ENCODE data around the gene SLC23A1.
"Not testable (repeated sequence)": the region's sequence is repeated elsewhere in the genome, so short reads cannot be mapped to it uniquely, and the experiment has no call there.

SLC23A1 gene

GRCh38 chr5:139388198-139388821 is 5.2 kb upstream of the SLC23A1 start:
- no peak for DNase-seq

GRCh38 chr5:139387611-139388197 is 4.6 kb upstream of the SLC23A1 start:
- no peak for DNase-seq

DNA sequence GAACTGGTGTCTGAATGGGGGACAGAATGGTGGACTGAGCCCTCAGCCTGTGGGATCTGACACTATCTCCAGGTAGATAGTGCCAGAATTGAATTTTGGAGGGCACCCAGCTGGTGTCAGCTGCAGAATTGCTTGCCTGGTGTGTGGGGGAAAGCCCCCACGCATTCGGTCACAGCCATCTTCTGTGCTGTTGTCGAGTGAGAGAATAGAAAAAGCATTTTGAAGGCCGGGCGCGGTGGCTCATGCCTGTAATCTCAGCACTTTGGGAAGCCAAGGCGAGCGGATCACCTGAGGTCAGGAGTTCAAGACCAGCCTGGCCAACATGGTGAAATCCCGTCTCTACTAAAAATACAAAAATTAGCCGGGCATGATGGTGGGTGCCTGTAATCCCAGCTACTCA is 3.9 kb upstream of the SLC23A1 start:
- DNase-seq, result not testable (repeated sequence)

- DNase-seq, result no peak
Measured at GRCh38 chr5:139386050-139386438, 2.9 kb upstream of the SLC23A1 start.

DNA sequence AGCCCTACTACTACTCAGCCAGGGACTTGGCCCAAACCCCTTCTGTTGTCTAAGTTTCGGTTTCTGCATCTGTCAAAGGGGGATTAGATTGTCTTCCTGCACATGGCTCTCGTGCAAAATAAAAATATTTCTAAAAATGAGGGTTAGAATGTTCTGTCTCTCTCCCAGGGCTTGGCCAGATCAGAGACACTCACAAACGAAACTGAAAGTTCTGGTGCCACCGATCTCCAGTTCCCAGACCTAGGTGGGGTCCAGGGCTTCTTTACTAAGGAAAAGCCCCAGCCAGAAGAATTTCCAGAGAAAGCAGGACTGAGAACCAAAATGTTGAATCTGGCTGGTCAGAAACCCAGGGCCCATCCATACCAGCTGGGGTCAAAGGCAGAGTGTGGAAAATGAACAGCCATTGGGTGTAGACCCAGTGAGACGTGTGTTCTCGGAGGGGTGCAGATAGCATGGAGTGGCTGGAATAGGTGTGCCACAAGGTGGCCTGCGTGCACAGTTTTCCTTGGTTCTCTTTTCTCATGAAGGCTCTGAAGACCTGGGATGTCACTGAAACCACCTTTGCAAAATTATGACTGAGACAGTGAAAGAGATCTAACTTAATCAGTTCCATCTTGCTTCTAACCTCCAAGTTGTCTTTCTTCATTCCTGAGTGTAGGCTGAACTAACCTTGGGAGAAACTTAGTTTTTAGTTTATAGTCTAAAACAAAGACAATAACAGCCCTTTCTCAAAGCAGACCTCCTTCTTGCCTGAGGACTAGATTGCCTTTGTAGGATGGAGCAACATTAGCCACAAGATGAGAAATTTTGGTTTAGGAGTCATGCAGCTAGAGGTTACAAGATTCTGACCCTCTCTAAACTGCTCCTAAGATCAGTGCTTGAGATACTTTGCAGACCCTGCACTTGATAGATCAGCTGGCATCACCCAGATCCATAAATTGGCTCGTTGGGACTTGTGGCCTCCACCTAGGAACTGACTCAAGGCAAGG is 2.3 kb upstream of the SLC23A1 start:
- DNase-seq, result no peak

DNA sequence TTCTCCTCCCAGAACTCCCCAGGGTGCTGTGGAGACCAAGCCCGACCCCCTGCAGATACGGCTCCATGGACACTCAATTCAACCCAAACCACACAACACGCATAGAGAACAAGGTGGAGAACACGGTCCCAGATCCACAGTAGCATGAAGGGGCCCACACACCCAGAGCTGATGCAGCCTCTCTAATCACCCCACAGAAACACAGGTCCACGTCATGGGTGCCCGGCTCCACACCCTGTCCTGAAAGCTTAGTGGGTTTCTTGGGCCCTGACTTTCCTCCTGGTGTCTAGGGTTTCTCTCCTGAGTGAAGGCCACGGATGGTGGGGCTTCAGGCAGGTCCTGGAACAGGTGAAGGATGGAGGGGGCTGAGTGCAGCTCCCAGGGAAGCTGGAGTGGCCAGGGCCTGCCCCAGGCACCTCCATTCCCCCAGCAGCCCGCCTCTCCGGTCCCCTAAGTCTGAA is 1.5 kb upstream of the SLC23A1 start:
- no peak for DNase-seq

GRCh38 chr5:139383993-139384590 is 995 bp upstream of the SLC23A1 start:
- DNase-seq, result no peak

GRCh38 chr5:139382807-139383206 is 290 bp downstream of the SLC23A1 start:
- DNase-seq, result no peak

DNA sequence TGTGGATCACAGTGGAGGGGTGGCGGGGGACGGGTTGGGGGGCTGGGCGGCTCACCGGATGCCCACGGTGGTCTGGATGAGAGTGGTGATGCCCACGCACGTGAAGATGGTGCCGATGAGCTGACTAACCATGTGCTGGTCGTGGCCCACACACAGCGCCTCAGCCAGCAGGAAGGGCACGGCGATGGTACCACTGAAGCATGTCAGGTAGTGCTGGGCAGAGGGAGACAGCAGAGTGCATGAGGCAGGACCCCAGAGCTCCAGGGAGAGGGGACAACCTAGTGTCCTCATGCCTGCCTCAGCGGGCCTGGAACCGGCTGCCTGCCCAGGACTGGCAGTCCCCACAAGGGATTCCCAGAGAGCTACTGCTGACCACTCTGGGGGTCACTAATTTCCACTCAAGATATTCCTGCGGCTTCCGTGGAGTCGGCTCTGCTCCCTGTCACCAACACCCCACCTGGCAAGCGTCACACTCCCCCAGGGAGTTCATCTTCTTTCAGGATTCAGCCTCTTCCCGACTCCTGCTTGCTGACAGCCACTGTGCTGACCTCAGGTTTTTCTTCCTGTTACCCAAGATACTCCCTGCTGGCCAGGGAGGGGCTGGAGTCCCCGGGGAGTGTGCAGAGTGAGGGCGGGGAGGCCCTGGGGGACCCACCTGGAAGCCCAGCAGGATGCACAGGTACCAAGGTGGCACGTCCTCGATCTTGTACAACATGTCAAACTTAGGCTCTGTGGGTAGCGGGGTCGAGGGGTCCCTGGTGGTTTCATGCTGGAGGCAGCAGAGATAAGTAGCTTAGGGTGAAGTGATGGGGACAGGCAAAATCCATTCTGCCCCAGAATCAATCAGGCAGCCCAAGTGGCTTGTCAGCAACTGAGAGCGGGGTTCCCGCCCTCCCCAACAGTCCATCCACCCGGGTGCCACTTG is 998 bp downstream of the SLC23A1 start:
- DNase-seq, result no peak

GRCh38 chr5:139379626-139380449 is 3.3 kb downstream of the SLC23A1 start:
- no peak for DNase-seq

DNA sequence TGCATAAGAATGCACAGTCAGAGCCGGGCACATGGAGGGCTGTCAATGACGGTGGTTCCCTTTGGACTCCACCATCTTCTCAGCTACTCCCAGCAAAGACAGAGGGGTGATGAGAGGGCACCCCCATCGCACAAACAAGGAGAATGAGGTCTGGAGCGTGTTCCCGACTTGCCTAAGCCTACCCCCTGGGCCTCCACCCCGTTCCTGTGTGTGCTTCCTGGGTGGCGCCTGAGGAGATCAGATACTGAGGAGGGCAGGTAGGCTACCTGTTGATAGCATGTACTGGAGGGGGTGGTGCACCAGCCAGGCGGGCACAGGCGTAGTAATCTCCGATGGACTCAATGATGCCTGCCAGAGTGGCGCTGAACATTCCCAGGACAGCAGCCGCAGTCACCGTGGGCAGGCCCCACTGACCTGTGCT is 4.1 kb downstream of the SLC23A1 start:
- DNase-seq, result no peak

GRCh38 chr5:139378101-139378825 is 4.8 kb downstream of the SLC23A1 start:
- no peak for DNase-seq

DNA sequence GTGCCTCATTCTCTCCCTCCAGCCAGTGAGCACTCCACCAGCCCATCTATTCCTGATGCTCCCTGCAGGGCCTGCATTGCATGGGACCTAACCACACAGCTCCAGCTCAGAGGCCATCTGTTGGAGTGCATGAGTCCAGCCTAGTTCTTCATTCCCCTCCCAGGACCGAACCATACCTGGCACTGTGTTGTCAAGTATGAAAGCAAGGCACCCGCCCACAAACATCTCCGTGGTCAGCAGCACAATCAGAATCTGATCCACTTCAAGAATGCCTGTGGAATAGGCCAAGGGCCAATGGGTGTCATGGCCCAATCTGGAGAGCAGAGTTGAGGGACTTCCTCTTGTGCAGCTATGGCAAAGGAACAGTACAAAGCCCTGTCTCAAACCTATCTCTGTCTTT is 5.9 kb downstream of the SLC23A1 start:
- no peak for DNase-seq

- no peak for DNase-seq
Measured at GRCh38 chr5:139376364-139376763, 6.7 kb downstream of the SLC23A1 start.

- DNase-seq, result no peak
Measured at GRCh38 chr5:139374909-139375308, 8.2 kb downstream of the SLC23A1 start.

GRCh38 chr5:139371482-139372435 is 11.3 kb downstream of the SLC23A1 start:
- DNase-seq, result no peak

DNA sequence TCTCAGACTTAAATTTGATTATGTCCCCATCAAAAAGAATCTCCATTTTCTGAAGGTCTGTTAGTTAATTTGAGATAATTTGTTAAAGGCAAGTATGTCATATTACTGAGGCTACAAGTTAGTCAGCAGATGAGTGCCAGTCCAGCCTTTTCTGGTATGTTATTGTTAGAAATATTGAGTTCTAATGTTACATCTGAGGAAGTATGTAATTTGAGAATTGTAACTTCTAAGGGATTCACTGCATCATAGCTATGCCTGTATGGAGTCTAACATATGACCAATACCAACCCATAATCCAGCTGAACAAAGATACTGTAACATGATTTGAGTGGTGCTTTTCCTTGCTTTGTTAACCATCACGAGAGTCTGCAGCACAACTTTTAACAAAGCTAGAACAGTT is 13.9 kb downstream of the SLC23A1 start:
- peak; percentile 60 for DNase-seq

DNA sequence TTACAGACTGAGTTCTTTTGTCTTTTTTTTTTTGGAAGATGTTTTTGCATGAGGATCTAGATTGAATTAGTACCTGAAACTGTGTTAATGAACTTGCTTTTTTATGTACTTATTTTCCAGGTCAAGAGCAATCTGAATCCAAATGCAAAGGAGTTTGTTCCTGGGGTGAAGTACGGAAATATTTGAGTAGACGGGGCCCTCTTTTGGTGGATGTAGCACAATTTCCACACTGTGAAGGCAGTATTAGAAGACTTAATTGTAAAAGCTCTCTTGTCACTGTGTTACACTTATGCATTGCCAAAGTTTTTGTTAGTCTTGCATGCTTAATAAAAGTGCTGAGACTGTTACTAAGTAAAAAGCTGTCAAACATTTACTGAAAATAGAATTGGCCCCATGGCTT is 14.5 kb downstream of the SLC23A1 start:
- DNase-seq, result no peak

GRCh38 chr5:139364466-139364865 is 18.6 kb downstream of the SLC23A1 start:
- no peak for DNase-seq

Data from amniotic stem cell (primary cell).